ENCODE measurements around the gene GRIN2C.

DNA sequence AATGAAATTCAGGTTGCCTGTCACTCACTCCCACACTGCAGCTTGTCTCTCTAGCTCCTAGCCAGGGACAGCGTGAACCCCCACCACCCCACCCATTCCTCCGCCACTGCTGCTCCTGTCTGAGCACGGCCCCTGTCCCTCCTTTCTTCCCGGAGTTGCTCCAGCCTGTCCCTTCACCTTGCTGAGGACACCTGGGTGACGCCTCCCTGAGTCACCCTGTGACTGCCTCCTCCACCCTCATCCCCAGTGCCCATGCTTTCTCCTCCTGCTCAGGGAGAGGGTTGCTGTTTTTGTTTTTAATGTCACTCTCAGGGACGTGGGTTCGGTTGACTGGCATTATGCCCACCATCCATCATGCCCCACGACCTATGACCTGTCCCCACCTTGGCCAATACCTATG, 57.8 kb downstream of the GRIN2C start:
- TF ChIP-seq, protein P1, sequence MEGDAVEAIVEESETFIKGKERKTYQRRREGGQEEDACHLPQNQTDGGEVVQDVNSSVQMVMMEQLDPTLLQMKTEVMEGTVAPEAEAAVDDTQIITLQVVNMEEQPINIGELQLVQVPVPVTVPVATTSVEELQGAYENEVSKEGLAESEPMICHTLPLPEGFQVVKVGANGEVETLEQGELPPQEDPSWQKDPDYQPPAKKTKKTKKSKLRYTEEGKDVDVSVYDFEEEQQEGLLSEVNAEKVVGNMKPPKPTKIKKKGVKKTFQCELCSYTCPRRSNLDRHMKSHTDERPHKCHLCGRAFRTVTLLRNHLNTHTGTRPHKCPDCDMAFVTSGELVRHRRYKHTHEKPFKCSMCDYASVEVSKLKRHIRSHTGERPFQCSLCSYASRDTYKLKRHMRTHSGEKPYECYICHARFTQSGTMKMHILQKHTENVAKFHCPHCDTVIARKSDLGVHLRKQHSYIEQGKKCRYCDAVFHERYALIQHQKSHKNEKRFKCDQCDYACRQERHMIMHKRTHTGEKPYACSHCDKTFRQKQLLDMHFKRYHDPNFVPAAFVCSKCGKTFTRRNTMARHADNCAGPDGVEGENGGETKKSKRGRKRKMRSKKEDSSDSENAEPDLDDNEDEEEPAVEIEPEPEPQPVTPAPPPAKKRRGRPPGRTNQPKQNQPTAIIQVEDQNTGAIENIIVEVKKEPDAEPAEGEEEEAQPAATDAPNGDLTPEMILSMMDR (IDR thresholded peaks at IDR 0.05) = no peak
- no peak for TF ChIP-seq POLR2A (IDR thresholded peaks at IDR 0.05)
- no peak for TF ChIP-seq EP300 (IDR thresholded peaks at IDR 0.05)
